Measurements from ENCODE around the gene PCYT1B.

- TF ChIP-seq CTCF (IDR thresholded peaks at IDR 0.05) (no peak), POLR2A (IDR thresholded peaks at IDR 0.05) (no peak)
Observed at GRCh38 chrX:24574743-24575142, 72.4 kb downstream of the PCYT1B start.
